Ramos (cell line): ENCODE results near the gene BEST1.
"Not testable (repeated sequence)": the region's sequence is repeated elsewhere in the genome, so short reads cannot be mapped to it uniquely, and the experiment has no call there.

Experiments
- in situ Hi-C: fragments of 300-500 bp; cut with MboI; formaldehyde crosslinking; loops from one replicate; pipeline ENCODE4 v1.14.3; 2022; ENCODE audit warnings: low sequenced_read_pairs; ENCODE audit not compliant: unreplicated experiment

BEST1 gene

DNA sequence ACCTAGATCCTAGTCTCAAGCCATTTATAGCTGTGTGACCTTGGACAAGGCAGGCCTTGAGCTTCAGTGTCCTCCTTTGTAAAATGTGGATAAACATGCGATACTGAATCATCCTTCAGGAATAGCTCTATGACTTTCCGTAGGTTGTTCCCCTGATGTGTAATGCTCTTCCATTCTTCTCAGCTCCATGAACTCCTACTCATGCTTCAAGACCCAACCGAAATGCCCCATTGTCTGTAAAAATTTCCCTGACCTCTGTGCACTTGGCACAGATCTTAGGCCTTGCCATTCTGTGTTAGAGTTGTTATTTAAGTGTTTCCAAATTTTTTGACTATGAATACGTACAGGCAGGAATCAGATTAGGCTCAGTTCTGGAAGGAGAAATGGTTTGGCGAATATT lies 3.3 kb upstream of the BEST1 start:
- in situ Hi-C loops: loop anchor here (5.0 kb wide), 1 partner anchor 75 kb away; no protein-coding TSS in a partner anchor

DNA sequence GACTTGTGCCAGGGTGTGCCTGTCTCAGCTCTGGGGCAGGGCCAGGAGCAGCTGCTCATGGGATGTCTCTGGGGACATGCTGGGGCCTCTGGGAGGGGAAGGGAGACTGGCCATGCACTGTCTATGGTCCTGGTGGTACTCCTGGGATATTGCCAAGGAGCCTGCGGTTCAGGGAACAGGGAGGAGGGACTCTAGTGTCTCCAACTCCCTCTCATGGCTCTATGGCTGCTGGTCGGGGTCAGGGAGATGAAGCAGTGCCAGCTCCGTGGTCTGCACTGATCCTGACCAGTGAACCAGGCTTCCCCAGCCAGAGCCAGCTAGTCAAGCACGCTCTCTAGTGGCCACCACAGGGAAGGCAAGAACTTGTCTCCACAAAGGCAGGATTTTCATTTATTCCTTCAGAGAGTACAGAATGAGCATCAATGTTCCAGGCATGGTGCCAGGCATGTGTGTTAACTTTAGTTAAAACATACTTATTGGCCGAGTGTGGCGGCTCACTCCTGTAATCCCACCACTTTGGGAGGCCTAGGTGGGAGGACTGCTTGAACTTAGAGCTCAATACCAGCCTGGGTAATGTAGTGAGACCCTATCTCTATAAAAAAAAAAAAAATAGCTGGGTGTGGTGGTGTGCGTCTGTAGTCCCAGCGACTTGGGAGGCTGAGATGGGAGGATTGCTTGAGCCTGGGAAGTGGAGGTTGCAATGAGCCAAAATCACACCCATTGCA lies 2.5 kb upstream of the BEST1 start:
- in situ Hi-C loops: loop anchor here (5.0 kb wide), 1 partner anchor 75 kb away; no protein-coding TSS in a partner anchor

DNA sequence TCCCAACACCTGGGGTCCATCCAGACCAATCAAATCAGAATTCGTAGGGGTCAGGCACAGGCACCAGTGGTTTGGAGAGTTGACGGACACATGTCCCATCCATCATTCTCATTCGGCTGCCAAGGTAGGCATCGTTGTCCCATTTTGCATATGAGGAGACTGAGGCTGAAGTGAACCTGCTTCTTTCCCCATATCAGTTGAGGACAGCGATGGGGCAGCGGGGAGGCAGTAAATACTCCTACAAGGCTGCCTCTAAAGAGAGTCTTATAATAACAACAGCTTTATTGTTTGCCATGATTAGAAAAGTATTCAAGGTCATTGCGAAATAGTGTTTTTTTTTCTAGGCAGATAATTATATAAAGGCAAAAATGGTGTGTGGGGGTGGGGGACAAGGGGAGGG lies 1.6 kb upstream of the BEST1 start:
- in situ Hi-C loops: loop anchor here (5.0 kb wide), 1 partner anchor 76 kb away; no protein-coding TSS in a partner anchor

DNA sequence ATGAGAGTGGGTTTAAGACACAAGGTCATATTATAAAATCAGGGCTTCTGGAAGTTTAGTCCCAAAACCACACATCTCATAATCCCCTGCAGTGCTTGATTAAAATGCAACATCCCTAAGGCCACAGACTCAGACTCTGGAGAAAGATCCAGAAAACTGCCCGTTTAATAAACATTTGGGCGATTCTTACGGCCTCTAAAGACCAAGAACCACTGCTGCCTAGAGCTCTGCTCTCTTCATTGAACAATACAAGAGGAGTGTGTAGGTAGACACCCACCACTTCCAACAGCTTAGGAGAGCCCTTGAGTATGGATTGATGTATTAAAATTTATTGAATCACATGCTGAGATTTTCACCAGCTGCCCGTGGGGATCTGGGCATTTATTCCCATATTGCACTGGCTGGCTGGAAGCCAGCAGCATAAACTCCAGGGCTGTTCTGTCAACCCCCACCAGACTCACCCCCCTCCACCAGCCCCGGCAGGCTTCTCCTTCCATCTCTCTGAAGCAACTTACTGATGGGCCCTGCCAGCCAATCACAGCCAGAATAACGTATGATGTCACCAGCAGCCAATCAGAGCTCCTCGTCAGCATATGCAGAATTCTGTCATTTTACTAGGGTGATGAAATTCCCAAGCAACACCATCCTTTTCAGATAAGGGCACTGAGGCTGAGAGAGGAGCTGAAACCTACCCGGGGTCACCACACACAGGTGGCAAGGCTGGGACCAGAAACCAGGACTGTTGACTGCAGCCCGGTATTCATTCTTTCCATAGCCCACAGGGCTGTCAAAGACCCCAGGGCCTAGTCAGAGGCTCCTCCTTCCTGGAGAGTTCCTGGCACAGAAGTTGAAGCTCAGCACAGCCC lies 749 bp upstream of the BEST1 start:
- in situ Hi-C loops: loop anchor here (5.0 kb wide), 1 partner anchor 77 kb away; no protein-coding TSS in a partner anchor

DNA sequence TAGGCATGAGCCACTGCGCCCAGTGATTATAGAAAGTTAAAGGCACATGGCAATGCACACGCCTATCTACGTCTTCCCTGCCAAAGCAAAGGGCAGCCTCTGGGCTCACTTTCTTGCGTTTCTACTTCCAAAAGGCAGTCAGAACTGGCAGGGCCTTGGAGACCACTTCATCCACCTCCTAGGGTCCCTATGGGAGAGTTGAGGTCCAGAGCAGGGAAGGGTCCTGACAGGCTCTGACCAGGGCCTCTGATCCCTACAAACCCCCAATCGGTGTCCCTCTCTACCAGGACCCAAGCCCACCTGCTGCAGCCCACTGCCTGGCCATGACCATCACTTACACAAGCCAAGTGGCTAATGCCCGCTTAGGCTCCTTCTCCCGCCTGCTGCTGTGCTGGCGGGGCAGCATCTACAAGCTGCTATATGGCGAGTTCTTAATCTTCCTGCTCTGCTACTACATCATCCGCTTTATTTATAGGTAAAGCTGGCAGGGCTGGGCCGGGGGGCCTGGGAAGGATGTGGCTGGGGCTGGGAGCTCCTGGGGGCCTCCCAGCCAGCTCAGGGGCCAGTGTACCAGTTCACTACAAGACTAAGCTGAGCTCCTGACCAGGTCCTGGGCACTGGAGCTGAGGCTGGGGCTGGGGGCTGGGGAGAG lies 1.5 kb downstream of the BEST1 start:
- in situ Hi-C loops: no loop called here

DNA sequence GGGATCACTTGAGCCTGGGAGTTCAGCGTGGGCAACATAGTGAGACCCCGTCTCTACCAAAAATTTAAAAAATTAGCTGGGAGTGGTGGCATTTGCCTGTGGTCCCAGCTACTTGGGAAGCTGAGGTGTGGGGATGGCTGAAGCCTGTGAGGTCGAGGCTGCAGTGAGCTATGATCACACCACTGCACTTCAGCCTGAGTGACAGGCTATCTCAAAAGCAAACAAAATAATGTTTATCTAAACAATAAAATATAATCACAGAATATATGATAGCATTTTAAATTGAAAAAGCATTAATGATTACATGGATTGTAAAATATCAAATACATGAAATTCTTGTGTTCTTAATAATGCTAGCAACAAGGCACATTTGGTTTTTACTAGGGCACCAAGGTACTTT lies 2.7 kb downstream of the BEST1 start:
- in situ Hi-C loops: no loop called here

DNA sequence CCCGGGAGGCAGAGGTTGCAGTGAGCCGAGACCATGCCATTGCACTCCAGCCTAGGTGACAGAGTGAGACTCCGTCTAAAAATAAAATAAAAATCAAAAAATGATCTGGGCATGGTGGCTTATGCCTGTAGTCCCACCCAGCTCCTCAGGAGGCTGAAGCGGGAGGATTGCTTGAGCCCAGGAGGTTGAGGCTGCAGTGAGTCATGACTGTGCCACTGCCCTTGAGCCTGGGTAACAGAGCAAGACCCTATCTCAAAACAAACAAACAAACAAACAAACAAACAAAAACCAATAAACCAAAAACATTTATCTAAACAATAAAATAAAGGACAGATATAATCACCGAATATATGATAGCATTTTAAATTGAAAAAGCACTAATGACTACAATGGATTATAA lies 3.5 kb downstream of the BEST1 start:
- in situ Hi-C loops: not testable (repeated sequence)

DNA sequence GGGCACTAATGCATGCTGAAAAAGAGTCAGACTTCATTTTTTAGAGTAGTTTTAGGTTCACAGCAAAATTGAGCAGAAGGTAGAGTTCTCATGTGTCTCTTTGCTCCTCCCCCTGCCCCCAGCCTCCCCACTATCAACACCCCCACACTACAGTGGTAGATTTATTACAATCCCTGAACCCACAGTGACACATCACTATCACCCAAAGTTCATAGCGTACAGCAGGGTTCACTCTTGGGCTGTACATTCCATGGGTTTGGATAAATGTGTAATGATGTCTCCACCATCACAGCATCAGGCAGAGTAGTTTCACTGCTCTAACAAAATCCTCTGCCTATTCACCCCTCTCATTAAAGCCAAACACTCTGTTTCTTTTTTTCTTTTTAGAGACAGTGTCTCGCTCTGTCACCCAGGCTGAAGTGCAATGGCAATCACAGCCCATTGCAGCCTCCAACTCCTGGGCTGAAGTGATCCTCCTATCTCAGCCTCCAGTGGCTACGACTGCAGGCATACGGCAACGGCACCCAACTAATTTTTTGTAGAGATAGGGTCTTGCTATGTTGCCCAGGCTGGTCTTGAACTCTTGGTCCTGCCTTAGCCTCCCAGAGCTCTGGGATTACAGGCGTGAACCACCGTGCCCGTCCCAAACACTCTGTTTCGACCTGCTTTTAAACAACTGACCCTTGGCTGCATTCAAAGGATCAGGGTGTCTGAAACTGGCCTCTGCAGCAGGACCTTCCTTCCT lies 4.1 kb downstream of the BEST1 start:
- in situ Hi-C loops: no loop called here

DNA sequence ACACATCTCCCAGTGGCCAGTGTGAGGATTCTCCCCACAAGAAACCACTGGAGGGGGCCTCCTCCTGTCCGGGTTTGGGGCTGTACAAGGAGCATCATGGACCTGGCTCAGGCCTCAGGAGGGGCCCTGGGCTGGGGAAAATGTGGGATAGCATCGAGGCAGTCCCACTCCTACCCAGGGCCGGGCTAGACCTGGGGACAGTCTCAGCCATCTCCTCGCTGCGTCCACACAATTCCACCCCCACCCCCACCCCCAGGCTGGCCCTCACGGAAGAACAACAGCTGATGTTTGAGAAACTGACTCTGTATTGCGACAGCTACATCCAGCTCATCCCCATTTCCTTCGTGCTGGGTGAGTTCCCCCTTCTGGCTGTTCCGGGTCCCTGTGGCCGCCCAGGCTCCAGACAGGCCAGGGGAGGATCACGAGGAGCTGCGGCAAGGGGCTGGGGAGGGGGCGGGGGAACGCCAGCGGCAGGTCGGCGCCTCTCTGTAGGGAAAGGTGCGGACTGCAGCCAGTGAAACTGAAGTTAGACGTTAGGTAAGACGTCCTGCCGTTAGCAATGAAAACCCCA lies 4.8 kb downstream of the BEST1 start:
- in situ Hi-C loops: no loop called here

DNA sequence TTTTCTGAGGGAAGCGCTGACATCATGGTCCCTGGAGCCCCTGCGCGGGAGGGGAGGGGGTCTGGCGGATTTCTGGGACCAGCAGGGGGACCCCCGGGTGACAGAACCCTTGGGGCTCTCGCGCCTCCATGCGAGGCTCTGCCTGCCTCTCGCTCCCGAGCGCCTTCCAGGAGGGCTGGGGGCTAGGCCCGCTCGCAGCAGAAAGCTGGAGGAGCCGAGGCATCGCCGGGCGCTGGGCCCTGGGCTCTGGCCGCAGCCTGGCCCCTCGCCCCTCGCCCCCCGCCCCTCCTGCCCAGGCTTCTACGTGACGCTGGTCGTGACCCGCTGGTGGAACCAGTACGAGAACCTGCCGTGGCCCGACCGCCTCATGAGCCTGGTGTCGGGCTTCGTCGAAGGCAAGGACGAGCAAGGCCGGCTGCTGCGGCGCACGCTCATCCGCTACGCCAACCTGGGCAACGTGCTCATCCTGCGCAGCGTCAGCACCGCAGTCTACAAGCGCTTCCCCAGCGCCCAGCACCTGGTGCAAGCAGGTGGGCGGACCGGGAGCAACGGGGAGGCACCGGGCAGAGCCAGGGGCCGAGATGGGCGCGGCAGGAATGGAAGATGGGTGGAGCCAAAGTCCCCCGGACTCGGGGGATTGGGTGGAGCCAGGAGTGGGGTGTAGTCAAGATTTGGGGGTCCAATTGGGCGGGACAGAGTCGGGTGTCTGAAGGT lies 5.4 kb downstream of the BEST1 start:
- in situ Hi-C loops: no loop called here

DNA sequence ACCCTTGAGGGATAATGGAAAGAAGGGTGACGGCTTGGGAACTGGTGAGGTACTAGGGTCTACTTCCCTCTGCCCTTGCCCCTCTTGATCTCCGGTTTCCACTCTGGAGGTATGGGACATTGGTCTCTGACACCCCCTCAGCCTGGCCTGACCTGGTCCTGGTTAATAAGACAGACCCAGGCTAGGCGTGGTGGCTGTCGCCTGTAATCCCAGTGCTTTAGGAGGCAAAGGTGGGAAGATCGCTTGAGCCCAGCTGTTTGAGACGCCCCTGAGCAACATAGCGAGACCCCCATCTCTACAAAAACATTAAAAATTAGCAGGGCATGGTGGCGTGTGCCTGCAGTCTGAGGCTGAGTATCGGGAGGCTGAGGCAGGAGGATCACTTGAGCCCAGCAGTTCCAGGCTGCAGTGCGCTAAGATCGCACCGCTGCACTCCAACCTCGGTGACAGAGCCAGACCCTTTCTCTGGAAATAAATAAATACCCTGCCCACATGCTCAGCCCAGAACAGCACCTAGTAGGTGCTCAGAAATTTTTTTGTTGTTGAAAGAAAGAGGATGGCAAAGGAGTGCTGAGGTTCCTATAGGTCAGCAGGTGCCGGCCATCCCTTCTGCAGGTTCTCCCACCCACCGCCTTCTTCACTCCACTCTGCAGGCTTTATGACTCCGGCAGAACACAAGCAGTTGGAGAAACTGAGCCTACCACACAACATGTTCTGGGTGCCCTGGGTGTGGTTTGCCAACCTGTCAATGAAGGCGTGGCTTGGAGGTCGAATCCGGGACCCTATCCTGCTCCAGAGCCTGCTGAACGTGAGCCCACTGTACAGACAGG lies 6.3 kb downstream of the BEST1 start:
- in situ Hi-C loops: no loop called here

DNA sequence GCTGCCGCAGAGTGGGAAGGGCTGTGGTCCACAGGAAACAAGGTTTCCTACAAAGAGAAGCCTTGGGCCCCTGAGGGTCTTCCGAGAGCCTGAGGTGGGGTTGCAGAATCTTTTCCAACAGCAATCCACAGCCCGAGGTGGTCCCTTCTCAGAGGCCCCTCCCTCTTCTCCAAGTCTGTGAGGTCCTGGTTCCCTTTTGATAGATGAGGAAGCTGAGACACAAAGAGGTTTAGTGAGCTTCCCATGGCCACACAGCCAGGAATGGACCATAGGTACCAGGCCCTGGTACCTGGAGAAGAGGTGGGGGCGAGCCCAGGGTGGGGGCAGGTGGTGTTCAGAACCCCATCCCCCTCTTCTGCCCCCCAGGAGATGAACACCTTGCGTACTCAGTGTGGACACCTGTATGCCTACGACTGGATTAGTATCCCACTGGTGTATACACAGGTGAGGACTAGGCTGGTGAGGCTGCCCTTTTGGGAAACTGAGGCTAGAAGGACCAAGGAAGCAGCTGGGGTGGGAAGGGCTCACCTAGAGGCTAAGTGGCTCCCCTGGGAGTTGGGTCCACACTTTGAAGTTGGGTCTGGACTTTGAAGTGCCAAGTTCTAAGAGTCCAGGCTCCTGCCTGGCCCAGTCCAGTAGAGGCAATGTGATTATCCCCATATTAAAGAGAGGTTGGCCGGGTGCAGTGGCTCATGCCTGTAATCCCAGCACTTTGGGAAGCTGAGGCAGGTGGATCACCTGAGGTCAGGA lies 7.0 kb downstream of the BEST1 start:
- in situ Hi-C loops: no loop called here

DNA sequence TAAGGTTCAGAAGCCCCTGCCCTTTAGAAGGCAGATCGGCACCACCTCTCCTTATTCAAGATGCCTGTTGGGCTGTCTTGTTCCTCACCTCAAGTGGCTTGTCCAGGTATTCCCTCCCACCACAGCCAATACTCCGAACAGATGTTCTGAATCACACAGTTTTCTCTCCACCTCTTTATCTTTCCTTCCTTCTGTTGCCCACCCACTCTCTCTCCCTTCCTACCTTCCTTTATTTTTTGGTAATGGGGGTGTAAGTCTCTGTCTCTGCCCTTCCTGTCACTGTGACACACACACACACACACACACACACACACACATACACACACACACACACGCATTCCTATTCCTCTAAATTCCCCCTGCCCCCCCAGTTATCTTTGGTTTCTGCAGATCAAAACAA lies 8.4 kb downstream of the BEST1 start:
- in situ Hi-C loops: no loop called here

DNA sequence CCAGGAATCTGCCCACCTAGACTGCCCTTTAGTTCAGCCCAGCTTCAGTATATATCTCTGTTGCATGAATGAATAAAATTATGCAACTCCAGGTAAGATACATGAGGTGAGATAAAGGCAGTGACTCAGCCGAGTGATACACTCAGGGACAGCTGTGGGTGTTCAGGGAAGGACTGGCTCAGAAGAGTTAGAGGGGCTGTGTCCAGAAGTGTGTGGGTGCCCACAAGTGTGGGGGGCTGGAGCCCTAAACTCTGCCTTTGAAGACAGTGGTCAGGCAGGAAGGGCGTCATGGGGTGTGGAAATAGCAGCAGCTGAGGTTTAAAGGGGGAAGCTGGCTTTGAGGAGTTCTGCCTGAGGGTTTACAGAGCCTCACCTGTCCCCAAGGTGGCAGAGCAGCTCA lies 9.0 kb downstream of the BEST1 start:
- in situ Hi-C loops: no loop called here

DNA sequence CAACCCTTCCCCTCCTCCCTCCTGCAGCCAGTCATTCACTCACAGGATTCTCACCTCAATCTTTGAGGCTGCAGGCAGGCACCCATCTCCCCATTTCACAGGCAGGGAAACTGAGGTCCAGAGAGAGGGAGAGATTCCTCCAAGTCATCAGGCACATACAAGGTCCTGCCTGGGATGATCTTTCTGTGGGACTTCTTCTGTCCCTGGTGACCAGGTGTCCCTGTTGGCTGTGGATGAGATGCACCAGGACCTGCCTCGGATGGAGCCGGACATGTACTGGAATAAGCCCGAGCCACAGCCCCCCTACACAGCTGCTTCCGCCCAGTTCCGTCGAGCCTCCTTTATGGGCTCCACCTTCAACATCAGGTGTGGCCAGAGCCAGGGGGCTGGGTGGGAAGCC lies 9.5 kb downstream of the BEST1 start:
- in situ Hi-C loops: no loop called here

DNA sequence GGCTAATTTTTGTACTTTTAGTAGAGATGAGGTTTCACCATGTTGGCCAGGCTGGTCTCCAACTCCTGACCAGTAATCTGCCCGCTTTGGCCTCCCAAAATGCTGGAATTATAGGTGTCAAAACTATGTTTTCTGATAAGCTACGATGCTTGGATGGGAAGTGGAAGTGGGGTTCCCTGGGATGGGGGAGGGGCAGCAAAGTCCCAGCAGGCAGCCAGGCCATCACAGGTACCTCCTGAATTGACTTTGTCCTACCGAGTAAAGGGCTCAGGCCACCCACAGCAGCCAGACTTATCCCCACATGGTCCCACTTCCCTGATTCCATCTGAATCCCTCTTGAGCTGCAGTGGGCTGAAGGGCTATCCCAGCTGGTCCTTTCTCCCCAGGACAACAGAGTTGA lies 10.4 kb downstream of the BEST1 start:
- in situ Hi-C loops: no loop called here

DNA sequence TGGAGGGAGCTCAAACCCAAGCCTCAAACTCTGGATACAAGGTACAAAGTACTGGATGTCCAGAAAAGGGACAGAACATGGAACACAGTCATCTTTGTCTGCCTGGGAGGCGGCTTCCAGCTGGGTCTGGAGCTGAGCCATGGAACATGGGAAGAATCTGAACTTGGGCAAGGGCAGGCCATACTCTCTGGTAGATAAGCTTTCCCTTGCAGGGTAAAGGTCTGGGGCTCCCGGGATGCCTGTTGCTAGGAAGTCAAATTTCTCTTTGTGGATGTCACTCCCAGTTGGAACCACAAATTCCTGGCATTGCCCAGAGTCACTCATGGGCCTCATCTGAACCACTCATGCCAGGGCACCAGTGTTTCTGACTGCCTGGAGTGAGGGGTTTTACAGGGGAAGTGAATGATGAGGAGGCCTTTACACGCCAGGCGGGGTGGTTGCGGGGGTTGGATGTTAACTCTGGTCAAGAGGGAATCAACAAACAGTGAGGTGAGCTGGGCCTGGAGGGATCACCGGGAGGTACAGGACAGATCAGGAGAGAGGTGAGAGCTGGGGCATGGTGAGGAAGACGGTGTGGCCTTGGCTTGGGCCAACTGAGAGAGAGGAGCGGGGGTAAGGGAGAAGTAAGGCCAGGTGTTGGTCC lies 11.5 kb downstream of the BEST1 start:
- in situ Hi-C loops: no loop called here
